ACC112 (cell line): ENCODE data around the gene EIF4G1.

Source experiments
- H2AFZ ChIP-seq: fragments of 200-600 bp; sonication (generic); one replicate; pipeline ENCODE4 v1.6.0; 2017; ENCODE audit warnings: antibody characterized with exemption, low read length; ENCODE audit not compliant: unreplicated experiment
- H3K27ac ChIP-seq: fragments of 200-600 bp; sonication (generic); 2 replicates; pipeline ENCODE4 v1.5.1; 2014; ENCODE audit warnings: low read depth, mild to moderate bottlenecking, antibody characterized with exemption, low read length, moderate library complexity
- H3K27me3 ChIP-seq: fragments of 200-600 bp; sonication (generic); 2 replicates; pipeline ENCODE4 v1.6.1; 2014; ENCODE audit warnings: mild to moderate bottlenecking, antibody characterized with exemption, low read length, moderate library complexity, mixed read lengths; ENCODE audit not compliant: insufficient read depth
- H3K36me3 ChIP-seq: fragments of 200-600 bp; sonication (generic); 2 replicates; pipeline ENCODE4 v1.6.1; 2016; ENCODE audit warnings: mild to moderate bottlenecking, antibody characterized with exemption, low read length, moderate library complexity, mixed read lengths; ENCODE audit not compliant: insufficient read depth
- H3K4me1 ChIP-seq: fragments of 200-600 bp; sonication (generic); one replicate; pipeline ENCODE4 v1.6.1; 2016; ENCODE audit warnings: low read length, mixed read lengths; ENCODE audit not compliant: insufficient read depth, unreplicated experiment, control insufficient read depth
- H3K4me3 ChIP-seq: fragments of 200-600 bp; sonication (generic); 2 replicates; pipeline ENCODE4 v1.5.1; 2014; ENCODE audit warnings: mild to moderate bottlenecking, low read depth, low read length
- H3K79me2 ChIP-seq: fragments of 200-600 bp; sonication (generic); one replicate; pipeline ENCODE4 v1.6.0; 2016; ENCODE audit warnings: low read length; ENCODE audit not compliant: control insufficient read depth, unreplicated experiment, insufficient read depth

EIF4G1 gene

DNA sequence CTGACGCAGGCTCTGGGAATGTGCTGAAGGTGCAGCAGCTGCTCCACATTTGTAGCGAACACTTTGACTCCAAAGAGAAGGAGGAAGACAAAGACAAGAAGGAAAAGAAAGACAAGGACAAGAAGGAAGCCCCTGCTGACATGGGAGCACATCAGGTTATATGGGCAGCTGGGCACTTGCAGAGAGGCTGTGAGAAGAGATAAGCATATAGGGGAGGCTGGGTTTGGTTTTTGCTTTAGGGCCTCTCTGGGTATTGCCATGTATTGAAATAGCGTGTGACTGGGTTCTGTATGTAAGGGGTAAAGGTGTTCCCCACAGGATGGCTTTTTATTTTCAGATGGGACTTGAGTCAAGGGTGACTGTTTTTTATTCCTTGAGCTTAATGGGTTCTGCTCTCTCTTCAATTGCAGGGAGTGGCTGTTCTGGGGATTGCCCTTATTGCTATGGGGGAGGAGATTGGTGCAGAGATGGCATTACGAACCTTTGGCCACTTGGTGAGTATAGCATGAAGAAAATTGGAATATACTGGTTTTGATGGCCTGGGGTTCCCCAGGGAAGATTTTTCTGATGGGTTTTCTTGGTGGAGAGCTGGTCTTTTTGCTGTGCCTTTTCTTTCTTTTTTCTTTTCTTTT lies 7.9 kb upstream of the EIF4G1 start:
- no peak overlapping the region for H2AFZ ChIP-seq

DNA sequence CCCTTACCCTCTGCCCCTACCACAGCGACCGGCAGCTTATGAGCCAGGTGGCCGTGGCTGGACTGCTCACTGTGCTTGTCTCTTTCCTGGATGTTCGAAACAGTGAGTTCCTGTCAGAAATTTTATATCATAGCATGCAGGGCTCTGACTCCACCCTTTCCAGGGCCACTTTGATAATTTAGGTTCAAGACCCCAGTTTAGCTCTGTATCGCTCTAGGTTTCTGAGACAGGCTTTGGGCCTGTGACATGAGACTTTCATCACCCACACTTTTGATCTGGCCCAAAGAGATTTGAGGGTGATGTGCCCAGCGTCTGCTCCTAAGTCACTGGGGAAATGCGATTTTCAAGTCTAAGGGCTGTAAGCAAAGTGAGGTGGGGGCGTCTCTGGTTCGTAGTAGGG lies 6.5 kb upstream of the EIF4G1 start:
- H3K27ac ChIP-seq: no peak overlapping the region
- peaks cover 5% of the 10 kb centered on the region for H3K4me1 ChIP-seq
- H3K4me3 ChIP-seq: no peak overlapping the region
- H3K36me3 ChIP-seq: peaks cover 37% of the 10 kb centered on the region
- no peak overlapping the region for H2AFZ ChIP-seq
- H3K79me2 ChIP-seq: peaks cover 30% of the 10 kb centered on the region
- no peaks in the 10 kb centered on the region for H3K27me3 ChIP-seq

More for the DNA sequence above, 7.9 kb upstream of the EIF4G1 start:
- Histone ChIP-seq H3K4me3 (no peak overlapping the region), H3K27me3 (no peaks in the 10 kb centered on the region), H3K4me1 (peaks cover 20% of the 10 kb centered on the region), H3K36me3 (peaks cover 50% of the 10 kb centered on the region), H3K79me2 (peaks cover 44% of the 10 kb centered on the region), H3K27ac (no peak overlapping the region)

DNA sequence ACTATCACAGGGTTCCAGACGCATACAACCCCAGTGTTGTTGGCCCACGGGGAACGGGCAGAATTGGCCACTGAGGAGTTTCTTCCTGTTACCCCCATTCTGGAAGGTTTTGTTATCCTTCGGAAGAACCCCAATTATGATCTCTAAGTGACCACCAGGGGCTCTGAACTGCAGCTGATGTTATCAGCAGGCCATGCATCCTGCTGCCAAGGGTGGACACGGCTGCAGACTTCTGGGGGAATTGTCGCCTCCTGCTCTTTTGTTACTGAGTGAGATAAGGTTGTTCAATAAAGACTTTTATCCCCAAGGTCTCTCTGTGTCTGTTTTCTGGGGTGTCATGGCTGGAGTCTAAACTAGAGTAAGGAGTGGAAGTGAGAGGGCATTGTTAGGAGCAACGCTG lies 5.7 kb upstream of the EIF4G1 start:
- H2AFZ ChIP-seq: no peak overlapping the region
- peaks cover under 1% of the 10 kb centered on the region for H3K4me1 ChIP-seq
- peaks cover 22% of the 10 kb centered on the region for H3K79me2 ChIP-seq
- H3K27ac ChIP-seq: no peak overlapping the region
- H3K4me3 ChIP-seq: no peak overlapping the region
- H3K27me3 ChIP-seq: no peaks in the 10 kb centered on the region
- H3K36me3 ChIP-seq: peaks cover 29% of the 10 kb centered on the region

DNA sequence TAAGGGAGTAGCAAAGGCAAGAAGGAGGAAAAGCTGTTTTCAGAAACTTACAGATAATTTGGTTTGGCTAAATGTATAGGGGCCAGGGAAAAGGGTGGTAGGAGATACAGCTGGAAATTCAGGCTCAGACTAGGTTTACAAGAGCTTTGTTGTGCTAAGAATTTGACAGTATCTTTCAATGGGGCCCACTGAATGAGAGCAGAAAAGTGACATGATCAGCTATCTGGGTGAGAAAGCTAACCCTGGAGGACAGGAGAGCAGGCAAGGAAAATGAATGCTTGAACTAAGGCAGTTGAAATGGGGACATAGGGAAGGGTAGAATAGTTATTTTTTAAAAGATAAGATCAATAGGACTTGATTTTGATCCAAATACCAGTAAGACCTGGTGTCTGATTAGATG lies 2.8 kb upstream of the EIF4G1 start:
- H3K36me3 ChIP-seq: peaks cover 9% of the 10 kb centered on the region; the same call in 1 of the 2 replicates
- no peak overlapping the region for H3K27ac ChIP-seq
- H3K79me2 ChIP-seq: peaks cover 20% of the 10 kb centered on the region
- no peak overlapping the region for H2AFZ ChIP-seq
- peaks cover 7% of the 10 kb centered on the region for H3K4me1 ChIP-seq
- H3K27me3 ChIP-seq: no peaks in the 10 kb centered on the region
- no peak overlapping the region for H3K4me3 ChIP-seq

DNA sequence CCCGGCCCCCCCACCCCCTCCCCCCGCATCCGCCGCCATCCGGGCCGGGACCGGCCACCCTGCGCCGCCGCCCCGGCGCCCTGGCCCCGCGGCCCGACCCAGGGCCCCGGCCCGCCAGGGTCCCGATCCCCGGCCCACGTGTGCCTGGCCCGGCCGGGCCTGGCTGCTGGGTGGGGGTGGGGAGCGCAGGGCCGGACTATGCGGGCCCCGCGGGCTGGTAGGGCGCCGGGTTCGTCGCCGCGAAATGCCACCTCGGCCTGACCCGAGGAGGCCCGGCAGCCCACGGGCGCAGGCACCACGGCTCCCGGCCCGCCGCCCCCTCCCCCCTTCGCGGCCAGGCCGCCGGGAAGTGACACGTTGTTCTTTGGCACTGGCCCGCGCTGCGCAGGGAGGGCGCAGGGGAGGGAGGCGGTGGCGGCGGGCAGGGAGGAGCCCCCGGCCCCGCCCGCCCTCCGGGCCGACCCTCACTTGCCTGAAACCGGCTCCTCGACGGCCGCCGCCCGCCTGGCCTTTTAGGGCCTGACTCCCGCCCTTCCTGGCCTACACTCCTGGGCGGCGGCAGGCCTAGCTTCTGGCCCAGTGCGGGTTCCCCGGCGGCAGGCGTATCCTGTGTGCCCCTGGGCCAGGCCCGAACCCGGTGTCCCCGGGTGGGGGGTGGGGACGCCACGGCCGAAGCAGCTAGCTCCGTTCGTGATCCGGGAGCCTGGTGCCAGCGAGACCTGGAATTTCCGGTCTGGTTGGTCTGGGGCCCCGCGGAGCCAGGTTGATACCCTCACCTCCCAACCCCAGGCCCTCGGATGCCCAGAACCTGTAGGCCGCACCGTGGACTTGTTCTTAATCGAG lies 515 bp downstream of the EIF4G1 start:
- H3K36me3 ChIP-seq: peaks cover 10% of the 10 kb centered on the region; the same call in 1 of the 2 replicates
- H3K4me3 ChIP-seq: peak overlapping the region; percentile 99
- no peak overlapping the region for H2AFZ ChIP-seq
- H3K27me3 ChIP-seq: no peaks in the 10 kb centered on the region
- peaks cover 36% of the 10 kb centered on the region for H3K4me1 ChIP-seq
- peak overlapping the region; percentile 91 for H3K27ac ChIP-seq
- peaks cover 47% of the 10 kb centered on the region for H3K79me2 ChIP-seq

DNA sequence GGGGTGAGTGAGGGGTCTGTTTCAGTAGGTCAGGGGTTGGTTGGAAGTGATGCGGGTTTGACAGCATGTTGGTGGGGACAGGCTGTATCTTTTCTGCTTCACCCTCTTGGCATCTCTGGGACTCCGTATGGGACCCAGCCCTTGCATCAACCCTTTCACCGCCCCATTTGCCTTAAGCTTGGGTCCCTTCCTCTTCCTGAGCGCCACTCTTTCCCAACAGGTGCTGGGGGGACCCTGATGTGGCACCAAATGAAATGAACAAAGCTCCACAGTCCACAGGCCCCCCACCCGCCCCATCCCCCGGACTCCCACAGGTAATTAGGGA lies 1.1 kb downstream of the EIF4G1 start:
- Histone ChIP-seq H3K27me3 (no peaks in the 10 kb centered on the region), H3K4me1 (peaks cover 41% of the 10 kb centered on the region), H3K4me3 (peak overlapping the region; percentile 99), H2AFZ (no peak overlapping the region), H3K27ac (peak overlapping the region; percentile 91), H3K79me2 (peaks cover 52% of the 10 kb centered on the region), H3K36me3 (peaks cover 13% of the 10 kb centered on the region; the same call in 1 of the 2 replicates)

DNA sequence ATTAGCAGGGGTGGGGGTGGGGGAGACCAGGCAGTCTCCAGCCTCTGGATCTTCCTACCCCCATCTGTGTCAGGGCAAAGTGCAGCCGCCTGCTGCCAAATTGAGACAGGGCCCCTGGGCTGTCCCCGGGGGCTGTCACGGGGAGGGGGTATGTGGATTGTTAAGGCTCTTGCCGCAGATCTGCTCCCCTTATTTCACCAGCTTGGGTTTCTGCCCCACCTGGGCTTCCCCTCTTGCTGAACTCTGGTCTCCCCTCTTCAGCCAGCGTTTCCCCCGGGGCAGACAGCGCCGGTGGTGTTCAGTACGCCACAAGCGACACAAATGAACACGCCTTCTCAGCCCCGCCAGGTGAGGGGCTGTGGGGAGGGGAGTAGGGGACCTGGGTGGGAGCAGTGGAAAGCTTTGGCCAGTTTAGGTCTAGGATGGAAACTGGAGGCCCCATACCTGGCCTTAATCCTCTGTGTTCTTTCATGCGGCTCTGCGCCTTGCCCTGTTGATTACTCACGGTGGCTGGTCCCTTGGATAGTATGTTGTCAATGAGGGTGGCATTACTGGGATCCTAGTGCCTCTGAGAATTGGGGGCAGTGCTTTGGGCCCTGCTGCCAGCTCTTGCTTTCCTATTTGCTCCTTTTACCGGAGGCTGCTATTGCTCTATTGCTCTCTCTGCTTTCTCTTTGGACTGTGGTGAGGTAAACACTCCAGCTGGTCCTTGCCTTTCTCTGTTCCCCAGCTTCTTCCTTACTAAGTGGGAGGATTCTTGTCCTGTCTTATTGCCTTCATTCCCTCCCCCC lies 1.7 kb downstream of the EIF4G1 start:
- Histone ChIP-seq H3K79me2 (peaks cover 58% of the 10 kb centered on the region), H3K27ac (peak overlapping the region; percentile 91), H3K4me3 (peak overlapping the region; percentile 99), H3K4me1 (peaks cover 46% of the 10 kb centered on the region), H3K27me3 (no peaks in the 10 kb centered on the region), H2AFZ (no peak overlapping the region), H3K36me3 (peaks cover 18% of the 10 kb centered on the region; the same call in 1 of the 2 replicates)

DNA sequence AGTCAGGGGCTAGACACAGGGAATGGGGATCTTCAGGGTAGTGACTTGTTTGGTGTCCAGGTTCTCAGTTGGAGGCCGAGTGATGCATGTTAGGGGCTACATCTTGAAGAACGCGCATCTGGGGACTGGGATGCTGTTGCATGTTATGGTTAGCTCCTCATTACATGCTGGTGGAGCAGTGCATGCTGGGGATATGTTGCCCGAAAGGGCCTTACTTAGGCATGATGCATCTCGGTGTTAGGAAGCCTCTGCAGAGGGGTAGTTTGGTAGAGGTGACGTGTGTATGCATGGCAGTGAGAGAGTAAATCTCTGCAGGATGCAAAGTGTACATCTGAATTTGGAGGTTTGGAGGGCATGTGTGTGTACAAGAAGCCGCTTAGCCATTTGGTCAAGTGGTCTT lies 2.4 kb downstream of the EIF4G1 start:
- Histone ChIP-seq H3K27ac (0 out of 2 replicates have a peak overlapping the region, but pooled peaks have one; percentile 91), H3K4me1 (peaks cover 47% of the 10 kb centered on the region), H2AFZ (no peak overlapping the region), H3K4me3 (peak overlapping the region; percentile 99), H3K27me3 (no peaks in the 10 kb centered on the region), H3K36me3 (peaks cover 26% of the 10 kb centered on the region; the same call in 1 of the 2 replicates), H3K79me2 (peaks cover 65% of the 10 kb centered on the region)

DNA sequence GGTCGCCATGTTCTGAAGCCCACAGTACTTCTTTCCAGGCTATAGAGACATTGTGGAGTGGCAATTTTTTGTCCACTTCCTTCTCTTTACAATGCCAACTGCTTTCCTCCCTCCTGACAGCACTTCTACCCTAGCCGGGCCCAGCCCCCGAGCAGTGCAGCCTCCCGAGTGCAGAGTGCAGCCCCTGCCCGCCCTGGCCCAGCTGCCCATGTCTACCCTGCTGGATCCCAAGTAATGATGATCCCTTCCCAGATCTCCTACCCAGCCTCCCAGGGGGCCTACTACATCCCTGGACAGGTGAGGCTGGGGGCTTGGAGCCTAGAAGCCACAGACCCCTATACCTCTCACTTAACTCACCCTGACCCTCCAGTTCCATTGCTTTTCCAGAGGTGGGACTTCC lies 2.8 kb downstream of the EIF4G1 start:
- no peaks in the 10 kb centered on the region for H3K27me3 ChIP-seq
- peaks cover 69% of the 10 kb centered on the region for H3K79me2 ChIP-seq
- H3K4me1 ChIP-seq: peaks cover 48% of the 10 kb centered on the region
- peak overlapping the region; percentile 99 for H3K4me3 ChIP-seq
- no peak overlapping the region for H2AFZ ChIP-seq
- no peak overlapping the region for H3K27ac ChIP-seq
- peaks cover 30% of the 10 kb centered on the region for H3K36me3 ChIP-seq

DNA sequence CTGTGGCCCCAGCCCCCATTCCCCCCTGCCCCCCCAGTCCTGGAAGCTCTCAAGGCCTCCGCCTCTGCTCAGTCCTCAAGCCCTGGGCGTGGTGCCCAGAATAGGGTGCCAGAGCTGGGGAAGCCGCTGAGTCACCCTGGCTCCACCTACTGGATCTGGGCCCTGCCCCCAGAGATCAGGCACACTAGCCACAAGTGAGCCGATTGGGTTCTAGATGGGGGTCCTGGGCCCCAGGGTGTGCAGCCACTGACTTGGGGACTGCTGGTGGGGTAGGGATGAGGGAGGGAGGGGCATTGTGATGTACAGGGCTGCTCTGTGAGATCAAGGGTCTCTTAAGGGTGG lies 5.7 kb downstream of the EIF4G1 start:
- H3K36me3 ChIP-seq: peaks cover 56% of the 10 kb centered on the region
- H2AFZ ChIP-seq: no peak overlapping the region
- H3K27me3 ChIP-seq: no peaks in the 10 kb centered on the region
- H3K79me2 ChIP-seq: peaks cover 91% of the 10 kb centered on the region
- H3K4me1 ChIP-seq: peaks cover 48% of the 10 kb centered on the region
- H3K27ac ChIP-seq: peak overlapping the region; percentile 51
- H3K4me3 ChIP-seq: peak overlapping the region; percentile 69
